ENCODE measurements around the gene RBM18.

The RBM18 gene

DNA sequence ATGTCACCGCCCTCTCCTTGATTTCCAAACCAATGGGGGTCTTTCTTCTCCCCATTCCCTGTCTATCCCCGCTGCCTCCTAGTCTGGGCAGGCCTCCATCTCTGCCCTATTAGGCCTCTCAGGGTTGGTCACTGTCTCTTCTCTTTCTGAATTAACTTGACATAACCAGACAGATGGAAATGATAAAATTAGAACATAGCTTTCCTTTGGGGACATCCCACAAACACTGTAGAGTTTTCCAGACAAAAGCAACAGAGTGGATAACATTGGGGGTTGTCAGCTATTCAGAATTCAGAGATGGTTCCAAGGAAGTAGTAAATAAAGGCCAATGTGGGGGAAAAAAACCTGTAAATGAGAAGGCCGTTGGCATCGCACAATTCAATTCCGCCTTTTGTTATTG lies 60.6 kb downstream of the RBM18 start:
- no peak for DNase-seq (ENCODE audit: low read depth, low spot score)

DNA sequence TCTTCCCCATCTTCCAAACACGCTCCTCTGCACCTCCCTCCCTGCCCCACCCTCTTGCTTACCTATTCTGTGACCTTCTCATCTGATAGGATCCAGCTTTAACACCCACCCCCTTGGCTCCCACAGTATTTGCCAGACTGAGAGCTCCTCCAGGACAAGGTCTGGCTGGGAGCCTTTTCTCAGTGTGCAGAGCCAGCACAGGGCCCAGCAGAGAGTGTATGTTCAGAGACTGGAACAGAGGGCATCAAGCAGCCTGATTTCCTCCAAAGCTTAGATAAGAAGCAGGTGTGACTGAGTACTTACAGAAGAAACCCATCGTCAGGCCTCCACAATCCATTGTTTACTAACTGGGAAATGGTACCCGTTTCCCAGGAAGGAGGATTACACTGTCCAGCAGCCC lies 62.5 kb downstream of the RBM18 start:
- no peak for DNase-seq (ENCODE audit: low read depth, low spot score)

DNA sequence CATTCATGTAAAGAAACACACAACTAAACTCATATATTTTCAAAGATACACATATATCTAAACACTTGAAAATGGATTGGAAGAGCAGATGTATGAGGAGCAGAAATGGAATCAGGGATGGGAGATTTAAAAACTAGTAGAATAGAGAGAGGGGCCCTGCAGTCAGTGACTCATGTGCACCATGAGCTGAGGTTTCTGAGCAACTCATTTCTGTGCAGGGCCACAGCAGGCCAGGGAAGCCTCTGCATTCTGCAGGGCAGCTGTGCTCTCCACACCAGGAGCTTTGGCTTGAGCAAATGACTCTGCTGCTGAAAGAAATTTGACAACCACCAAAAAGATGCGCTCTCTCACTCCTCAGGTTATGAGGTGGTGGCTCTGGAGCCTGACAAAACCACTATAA lies 63.0 kb downstream of the RBM18 start:
- DNase-seq (ENCODE audit: low read depth, low spot score) = no peak

DNA sequence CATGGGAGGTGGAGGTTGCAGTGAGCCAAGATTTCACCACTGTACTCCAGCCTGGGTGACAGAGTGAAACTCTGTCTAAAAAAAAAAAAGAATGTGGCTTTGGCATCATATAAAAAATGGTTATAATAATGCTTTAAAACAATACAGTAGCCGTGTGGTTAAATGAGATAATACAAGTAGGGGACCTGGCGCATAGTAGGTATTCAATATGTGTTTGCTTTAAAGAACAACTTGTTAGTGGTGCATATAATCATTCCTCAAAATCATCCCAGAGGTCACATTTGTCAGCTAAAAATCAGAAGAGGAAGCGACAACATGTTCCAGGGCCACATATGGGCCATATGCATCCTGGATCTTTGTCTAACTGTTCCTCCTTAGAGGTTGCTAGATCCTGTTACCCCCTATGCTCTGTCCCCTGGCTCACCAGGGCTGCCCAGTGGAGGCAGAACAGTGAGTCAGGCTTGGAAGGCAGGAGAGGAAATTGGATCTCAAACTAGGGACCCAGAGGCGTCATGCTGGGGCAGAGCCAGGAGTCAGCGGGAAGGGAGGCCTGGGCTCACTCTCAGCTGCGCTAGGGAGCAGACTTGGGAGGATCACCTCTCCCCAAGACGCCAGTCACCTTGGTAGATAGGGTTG lies 63.6 kb downstream of the RBM18 start:
- DNase-seq (ENCODE audit: low read depth, low spot score) = peak; percentile 27

DNA sequence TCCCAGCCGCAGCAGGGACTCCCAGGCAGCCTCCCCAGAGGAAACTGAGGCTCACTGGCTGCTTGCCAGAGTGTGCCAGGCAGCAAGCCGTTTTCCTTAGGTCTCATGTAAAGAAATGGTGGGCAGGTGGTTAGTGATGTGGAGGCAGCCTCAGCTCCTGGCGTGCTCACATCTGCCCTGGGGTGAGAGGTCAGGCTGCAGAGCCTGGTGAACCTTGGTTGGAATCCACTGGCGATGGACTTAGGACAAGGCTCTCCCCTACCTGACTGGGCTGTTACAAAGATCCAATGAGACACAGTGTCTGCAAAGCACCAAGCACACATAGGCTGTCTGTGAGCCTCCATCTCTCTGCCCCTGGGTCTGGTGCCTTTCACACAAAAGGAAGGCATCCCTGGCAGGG lies 66.8 kb downstream of the RBM18 start:
- DNase-seq (ENCODE audit: low read depth, low spot score) = no peak

DNA sequence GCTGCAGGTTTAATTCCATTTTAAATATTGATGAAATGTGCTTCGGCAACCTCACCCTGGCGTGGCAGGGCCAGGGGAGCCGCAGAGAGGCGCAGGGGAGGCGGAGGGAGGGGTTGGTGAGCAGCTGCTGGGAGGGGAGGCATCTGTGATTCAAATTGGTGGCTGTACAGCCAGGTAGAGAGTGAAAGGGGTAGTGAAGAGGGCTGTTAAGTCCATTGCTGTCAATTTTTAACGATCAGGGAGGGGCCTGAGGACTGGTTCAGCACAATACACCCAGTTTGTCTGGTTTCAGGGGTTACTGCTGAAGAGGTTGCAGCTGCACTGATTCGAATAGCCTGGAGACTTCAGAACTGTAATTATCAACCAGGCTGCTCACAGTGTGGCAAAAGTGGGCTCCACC lies 67.2 kb downstream of the RBM18 start:
- no peak for DNase-seq (ENCODE audit: low read depth, low spot score)

DNA sequence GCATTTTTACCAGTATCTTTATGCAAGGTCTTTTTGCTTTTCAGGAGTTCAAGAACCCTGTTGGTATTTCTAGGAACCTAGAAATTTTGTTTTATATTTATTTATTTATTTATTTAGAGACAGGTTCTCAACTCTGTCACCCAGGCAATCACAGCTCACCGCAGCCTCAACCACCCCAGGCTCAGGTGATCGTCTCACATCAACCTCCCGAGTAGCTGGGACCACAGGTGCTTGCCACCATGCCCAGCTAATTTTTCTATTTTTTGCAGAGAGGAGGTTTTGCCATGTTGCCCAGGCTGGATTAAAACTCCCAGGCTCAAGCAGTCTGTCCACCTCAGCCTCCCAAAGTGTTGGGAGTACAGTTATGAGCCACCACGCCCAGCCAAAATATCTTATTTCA lies 68.8 kb downstream of the RBM18 start:
- no peak for DNase-seq (ENCODE audit: low read depth, low spot score)

DNA sequence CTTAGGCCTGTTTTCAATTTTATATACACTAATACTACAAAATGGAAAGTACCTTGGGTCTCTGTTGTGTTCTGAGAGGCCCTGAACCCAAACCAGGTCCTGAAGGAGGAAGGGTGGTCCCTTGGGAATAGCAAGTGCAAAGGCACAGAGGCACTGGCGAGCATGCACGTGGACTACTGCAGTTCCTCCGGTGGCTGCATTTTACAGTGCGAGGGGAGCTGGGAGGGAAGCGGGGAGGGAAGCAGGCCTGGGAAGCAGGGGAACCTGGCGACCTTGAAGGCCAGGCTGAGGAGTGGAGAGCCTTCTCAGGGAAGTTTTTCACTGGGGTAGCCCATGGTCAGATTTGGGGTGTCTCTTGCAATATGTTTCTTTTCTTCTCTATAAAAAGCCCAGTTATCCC lies 71.0 kb downstream of the RBM18 start:
- DNase-seq (ENCODE audit: low read depth, low spot score) = no peak

DNA sequence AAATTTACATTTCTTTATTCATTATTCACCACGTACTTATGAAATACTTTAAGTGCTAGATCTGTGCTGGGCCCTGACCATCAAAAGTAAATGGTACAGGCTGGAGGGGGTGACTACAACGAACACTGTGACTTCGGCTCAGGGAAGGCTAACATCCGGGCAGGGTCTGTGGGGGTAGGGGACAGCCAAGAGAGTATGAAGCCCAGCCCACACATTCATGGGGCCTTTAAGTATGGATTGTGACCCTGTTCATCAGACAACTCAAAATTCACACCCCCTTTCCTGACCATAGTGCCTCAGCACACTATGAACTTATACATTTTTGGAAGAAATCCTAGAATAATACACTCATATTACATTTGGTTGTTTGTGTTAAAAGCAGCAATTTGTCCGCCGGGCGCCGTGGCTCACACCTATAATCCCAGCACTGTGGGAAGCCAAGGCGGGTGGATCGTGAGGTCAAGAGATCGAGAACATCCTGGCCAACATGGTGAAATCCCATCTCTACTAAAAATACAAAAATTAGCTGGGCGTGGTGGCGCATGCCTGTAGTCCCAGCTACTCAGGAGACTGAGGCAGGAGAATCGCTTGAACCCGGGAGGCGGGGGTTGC lies 71.6 kb downstream of the RBM18 start:
- no peak for DNase-seq (ENCODE audit: low read depth, low spot score)

DNA sequence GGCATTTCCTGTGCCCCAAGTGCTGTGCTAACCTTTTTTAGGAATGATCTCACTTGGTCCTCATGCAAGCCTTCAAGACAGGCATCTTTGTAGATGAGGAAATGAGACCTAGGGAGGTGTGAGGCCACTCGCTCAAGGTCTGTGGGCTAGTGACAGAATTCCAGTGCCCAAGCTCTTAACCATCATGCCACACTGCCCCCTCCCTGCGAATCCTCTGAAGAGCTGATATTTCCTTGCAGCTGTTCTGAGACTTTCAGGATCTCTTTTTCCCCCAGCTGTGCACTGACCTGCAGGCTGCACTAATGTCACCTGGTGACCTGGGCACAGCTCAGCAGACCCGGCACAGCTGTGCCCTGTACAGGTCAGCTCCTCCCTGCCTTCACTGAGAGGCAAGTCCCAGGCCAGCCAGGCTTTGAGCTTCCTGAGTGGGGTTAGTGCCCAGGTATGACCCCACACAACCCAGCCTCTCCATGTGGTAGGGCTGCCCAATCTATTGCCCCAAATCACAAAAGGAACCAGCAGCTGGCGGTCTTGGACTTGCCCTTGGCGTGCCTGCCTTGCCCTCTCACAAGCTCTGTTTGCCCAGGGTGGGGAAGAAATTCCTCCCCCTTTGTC lies 72.3 kb downstream of the RBM18 start:
- DNase-seq (ENCODE audit: low read depth, low spot score) = no peak

DNA sequence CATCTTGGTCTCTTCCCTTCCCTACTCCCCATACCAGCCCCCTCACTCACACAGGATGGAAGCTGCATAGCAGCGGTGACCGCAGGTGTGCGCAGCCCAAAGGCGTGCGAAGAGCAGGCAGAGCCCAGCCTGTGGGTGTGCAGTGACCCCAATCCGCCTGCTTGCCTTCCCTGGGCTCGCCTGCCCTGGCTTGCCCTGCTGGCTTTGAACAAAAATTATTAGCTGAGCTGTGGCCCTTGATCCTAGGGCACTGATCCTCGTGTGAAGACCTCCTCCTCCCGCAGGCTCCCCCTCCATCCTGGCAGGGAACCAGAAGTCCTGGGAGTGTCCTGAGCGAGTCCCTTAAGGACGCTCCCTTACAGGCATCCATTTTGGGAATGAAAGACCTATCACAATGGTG lies 73.1 kb downstream of the RBM18 start:
- DNase-seq (ENCODE audit: low read depth, low spot score) = no peak

DNA sequence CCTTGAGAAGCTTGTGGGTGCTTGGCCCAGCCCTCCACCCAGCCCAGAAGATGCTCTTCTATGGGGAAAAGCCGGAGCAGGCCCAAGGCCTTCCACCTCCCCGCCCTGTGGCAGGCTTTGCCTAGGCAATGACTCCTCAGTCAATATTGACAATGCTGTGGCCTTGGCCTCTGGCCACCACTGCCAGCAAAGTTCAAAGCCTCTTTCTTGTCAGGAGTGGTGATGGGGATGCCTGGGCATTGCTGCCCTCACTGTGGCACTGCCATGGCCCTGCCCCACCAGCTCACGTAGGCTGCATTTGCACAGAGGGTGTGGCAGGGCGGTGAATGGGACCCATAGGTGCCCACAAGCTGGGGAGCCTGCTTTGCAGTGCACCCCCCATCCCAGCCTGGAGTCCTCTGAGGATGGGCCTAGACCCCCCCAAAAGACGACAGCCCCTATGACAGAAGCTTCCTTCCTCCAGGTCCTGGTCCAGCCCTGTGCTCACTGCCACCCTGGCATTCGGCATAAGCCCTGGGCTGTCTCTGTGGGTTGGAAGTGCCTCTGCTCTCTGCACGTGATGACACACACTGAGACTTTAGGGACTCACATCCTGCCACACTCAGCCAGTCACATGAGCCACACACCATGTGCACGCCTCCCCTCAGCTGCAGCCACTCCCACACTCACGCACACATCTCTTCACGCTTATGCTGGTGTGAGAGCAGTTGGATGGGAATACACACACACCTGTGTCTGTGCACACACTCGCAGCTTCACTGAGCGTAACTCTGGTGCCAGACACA lies 73.9 kb downstream of the RBM18 start:
- DNase-seq (ENCODE audit: low read depth, low spot score) = no peak

DNA sequence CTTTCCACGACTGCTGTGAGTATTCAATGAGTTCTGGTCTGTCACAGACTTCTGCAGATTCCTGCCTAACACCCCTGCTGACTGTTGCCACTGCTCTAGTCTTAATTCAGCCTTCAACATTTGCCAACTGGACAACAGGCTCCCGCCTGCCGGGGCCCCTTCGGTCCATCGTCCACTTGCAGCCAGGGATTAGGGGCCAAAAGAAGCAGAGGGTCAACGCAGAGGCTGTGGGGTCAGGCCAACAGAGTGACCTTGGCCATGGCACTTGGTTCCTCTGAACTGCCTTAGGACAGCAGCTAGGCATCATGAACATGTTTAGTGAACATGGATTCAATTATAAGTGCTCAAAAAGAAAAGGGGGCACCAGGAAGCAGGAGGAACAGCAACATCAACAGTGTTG lies 76.3 kb downstream of the RBM18 start:
- DNase-seq (ENCODE audit: low read depth, low spot score) = no peak

Measured in brain pericyte (primary cell).